ENCODE results near the gene PSMB7. TPM values are rescaled to one million over a fixed set of nuclear protein-coding genes. Genes with fewer than 3 reads are reported as not detected.
A peak's percentile ranks its signal among the peaks of the same experiment; 100 is the strongest.

Gene PSMB7
- total RNA-seq, 1 donor from 2014 or later, result 73.5 TPM

DNA sequence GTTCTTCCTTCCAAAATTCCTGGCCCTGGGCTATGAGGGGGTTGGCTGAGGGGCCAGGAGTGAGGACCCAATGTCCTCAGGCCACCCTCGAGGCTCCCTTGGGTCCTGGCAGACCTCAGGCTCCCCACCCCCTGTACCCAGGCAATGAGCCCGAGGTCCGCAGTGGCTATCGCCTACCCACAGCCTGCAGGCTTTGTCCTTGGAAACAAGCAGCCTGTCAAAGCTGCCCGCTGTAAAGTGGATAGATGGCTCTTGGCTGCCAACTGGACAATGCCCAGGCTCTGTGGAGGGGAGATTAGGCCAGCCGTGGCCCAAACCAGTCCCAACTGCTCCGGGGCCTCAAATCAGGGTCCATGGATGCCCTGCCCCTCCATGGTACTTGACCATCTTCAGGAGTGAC lies 32.8 kb upstream of the PSMB7 start:
- Histone ChIP-seq H3K9me3 (no peaks in the 10 kb centered on the region), H3K27ac (no peak overlapping the region), H3K4me1 (no peaks in the 10 kb centered on the region), H3K27me3 (peaks cover 40% of the 10 kb centered on the region), H3K4me3 (no peak overlapping the region), H3K36me3 (no peaks in the 10 kb centered on the region)
- intact Hi-C loops (cut with DNase I), result no loop called here
- no peak for TF ChIP-seq CTCF (IDR thresholded peaks at IDR 0.05)
- ATAC-seq (no peak), DNase-seq (peak; percentile 47)

DNA sequence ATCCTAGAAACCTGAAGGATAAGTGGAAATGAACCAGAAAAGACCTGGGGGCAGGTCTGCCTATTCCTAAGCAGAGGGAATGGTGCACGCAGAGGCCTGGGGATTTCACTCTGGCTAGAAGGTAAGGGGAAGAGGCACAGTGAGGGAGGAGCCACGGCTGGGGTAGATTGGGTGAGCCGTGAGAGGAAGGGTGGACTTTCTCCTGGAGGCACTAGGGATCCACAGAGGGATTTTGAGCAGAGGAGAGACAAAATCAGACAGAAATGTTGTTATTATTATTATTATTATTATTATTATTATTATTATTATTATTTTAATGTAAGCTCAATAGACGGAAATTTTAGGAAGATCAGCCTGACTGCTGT lies 32.0 kb upstream of the PSMB7 start:
- ATAC-seq, result no peak
- H3K27ac ChIP-seq, result no peak overlapping the region
- no peaks in the 10 kb centered on the region for H3K9me3 ChIP-seq
- H3K4me3 ChIP-seq, result no peak overlapping the region
- H3K36me3 ChIP-seq, result no peaks in the 10 kb centered on the region
- H3K4me1 ChIP-seq, result no peaks in the 10 kb centered on the region
- peaks cover 33% of the 10 kb centered on the region for H3K27me3 ChIP-seq
- no peak for TF ChIP-seq CTCF (IDR thresholded peaks at IDR 0.05)
- no peak for DNase-seq
- intact Hi-C loops (cut with DNase I), result no loop called here

- intact Hi-C loops (cut with DNase I), result no loop called here
- Histone ChIP-seq H3K9me3 (no peaks in the 10 kb centered on the region), H3K27me3 (peaks cover 5% of the 10 kb centered on the region), H3K27ac (no peak overlapping the region), H3K36me3 (no peaks in the 10 kb centered on the region), H3K4me1 (no peaks in the 10 kb centered on the region), H3K4me3 (no peak overlapping the region)
- no peak for TF ChIP-seq CTCF (IDR thresholded peaks at IDR 0.05)
- DNase-seq (no peak), ATAC-seq (no peak)
Observed at GRCh38 chr9:124444166-124444565, 28.9 kb upstream of the PSMB7 start.

- Histone ChIP-seq H3K9me3 (no peaks in the 10 kb centered on the region), H3K27me3 (peaks cover 5% of the 10 kb centered on the region), H3K27ac (no peak overlapping the region), H3K36me3 (no peaks in the 10 kb centered on the region), H3K4me3 (no peak overlapping the region), H3K4me1 (no peaks in the 10 kb centered on the region)
- intact Hi-C loops (cut with DNase I), result no loop called here
- ATAC-seq (no peak), DNase-seq (no peak)
- TF ChIP-seq CTCF (IDR thresholded peaks at IDR 0.05), result no peak
Observed at GRCh38 chr9:124443625-124444024, 28.4 kb upstream of the PSMB7 start.

DNA sequence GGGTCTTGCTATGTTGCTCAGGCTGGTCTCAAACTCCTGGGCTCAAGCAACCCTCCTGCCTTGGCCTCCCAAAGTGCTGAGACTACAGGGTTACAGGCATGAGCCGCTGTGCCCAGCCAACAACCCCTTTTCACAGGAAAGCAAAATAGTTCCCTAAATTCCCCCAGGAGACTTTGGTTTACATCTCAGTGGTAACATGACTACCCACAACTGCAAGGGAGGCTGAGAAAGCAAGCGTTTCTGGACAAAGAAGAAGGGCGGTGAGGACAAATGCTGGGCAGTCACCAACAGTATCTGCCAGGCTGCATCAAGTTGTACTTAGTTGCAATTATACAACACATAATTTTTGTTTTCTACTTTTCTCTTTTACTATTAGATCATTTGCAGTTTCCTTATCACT lies 27.6 kb upstream of the PSMB7 start:
- TF ChIP-seq CTCF (IDR thresholded peaks at IDR 0.05), result no peak
- no peak overlapping the region for H3K27ac ChIP-seq
- no peak for DNase-seq
- no peaks in the 10 kb centered on the region for H3K9me3 ChIP-seq
- H3K4me1 ChIP-seq, result no peaks in the 10 kb centered on the region
- no peak for ATAC-seq
- intact Hi-C loops (cut with DNase I), result no loop called here
- H3K27me3 ChIP-seq, result peaks cover 5% of the 10 kb centered on the region
- no peaks in the 10 kb centered on the region for H3K36me3 ChIP-seq
- no peak overlapping the region for H3K4me3 ChIP-seq

GRCh38 chr9:124442379-124442778 lies 27.1 kb upstream of the PSMB7 start:
- TF ChIP-seq CTCF (IDR thresholded peaks at IDR 0.05), result no peak
- ATAC-seq (no peak), DNase-seq (no peak)
- H3K9me3 ChIP-seq, result no peaks in the 10 kb centered on the region
- no peak overlapping the region for H3K27ac ChIP-seq
- no peaks in the 10 kb centered on the region for H3K36me3 ChIP-seq
- peaks cover 4% of the 10 kb centered on the region for H3K27me3 ChIP-seq
- no peak overlapping the region for H3K4me3 ChIP-seq
- intact Hi-C loops (cut with DNase I), result no loop called here
- no peaks in the 10 kb centered on the region for H3K4me1 ChIP-seq
